Left ventricle myocardium inferior (tissue), 1 donor: ENCODE results near the gene TOPAZ1. TPM values are rescaled to one million over a fixed set of nuclear protein-coding genes. Genes with fewer than 3 reads are reported as not detected.

Experiments used
- DNase-seq: peaks from one replicate; pipeline ENCODE4 v3.0.0-alpha.2; 2020
- H3K27ac ChIP-seq: fragments of 200-600 bp; replicated peaks from 2 replicates; pipeline ENCODE4 v1.8.0; 2021
- H3K27me3 ChIP-seq: fragments of 200-600 bp; 2 replicates; pipeline ENCODE4 v1.8.0; 2021; ENCODE audit warnings: low read depth
- H3K36me3 ChIP-seq: fragments of 200-600 bp; 2 replicates; pipeline ENCODE4 v1.8.0; 2021
- H3K4me1 ChIP-seq: fragments of 200-600 bp; 2 replicates; pipeline ENCODE4 v1.8.0; 2021
- H3K4me3 ChIP-seq: fragments of 200-600 bp; 2 replicates; pipeline ENCODE4 v1.8.0; 2021; ENCODE audit warnings: mild to moderate bottlenecking, moderate library complexity
- H3K9me3 ChIP-seq: fragments of 200-600 bp; replicated peaks from 2 replicates; pipeline ENCODE4 v1.8.0; 2021
- intact Hi-C: fragments of 100-400 bp; cut with micrococcal nuclease; formaldehyde crosslinking; loops from one replicate; pipeline ENCODE4 v1.11.0; 2022
- total RNA-seq: library from RNA; stranded (reverse); fragmentation: NEBNext Ultra II Directional; extraction: Animal tissue kit (Norgen Biotek cat#: 25700); gene quantifications from one replicate; pipeline ENCODE4 v1.2.1, GENCODE V29; 2021
- TF ChIP-seq, protein P1 (sequence below): fragments of 200-600 bp; IDR thresholded peaks from 2 replicates; pipeline ENCODE4 v1.8.0; 2021; ENCODE audit warnings: antibody characterized with exemption, mild to moderate bottlenecking, borderline replicate concordance
- donor health status: DM: no; HTN: yes; CAD: no; lungs with severe emphysema.

Gene TOPAZ1
- total RNA-seq, 1 donor from 2014 or later: not detected

DNA sequence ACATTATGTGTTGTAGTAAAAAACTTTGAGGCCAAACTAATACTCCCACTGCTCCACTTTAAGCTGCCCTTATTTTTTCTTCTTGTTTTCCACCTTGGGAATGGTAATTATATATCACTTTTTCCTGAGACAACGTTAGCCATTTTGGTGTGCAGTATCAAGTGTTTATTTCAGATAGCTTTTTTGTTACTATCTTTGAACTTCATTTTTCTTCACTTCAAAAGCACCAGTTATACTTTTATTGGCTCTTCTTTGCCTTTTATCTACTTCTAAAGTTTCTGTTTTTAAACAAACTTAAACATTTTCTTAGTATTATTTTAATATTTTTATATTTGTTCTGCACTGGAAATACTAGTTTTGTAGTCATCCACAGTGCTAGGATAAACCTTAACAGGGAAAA lies 6.5 kb downstream of the TOPAZ1 start:
- Histone ChIP-seq H3K4me1 (no peaks in the 10 kb centered on the region), H3K4me3 (no peak overlapping the region), H3K9me3 (peaks cover 26% of the 10 kb centered on the region), H3K27me3 (peaks cover 20% of the 10 kb centered on the region), H3K27ac (no peak overlapping the region), H3K36me3 (no peaks in the 10 kb centered on the region)
- intact Hi-C loops: no loop called here
- no peak for DNase-seq
- TF ChIP-seq, protein P1, sequence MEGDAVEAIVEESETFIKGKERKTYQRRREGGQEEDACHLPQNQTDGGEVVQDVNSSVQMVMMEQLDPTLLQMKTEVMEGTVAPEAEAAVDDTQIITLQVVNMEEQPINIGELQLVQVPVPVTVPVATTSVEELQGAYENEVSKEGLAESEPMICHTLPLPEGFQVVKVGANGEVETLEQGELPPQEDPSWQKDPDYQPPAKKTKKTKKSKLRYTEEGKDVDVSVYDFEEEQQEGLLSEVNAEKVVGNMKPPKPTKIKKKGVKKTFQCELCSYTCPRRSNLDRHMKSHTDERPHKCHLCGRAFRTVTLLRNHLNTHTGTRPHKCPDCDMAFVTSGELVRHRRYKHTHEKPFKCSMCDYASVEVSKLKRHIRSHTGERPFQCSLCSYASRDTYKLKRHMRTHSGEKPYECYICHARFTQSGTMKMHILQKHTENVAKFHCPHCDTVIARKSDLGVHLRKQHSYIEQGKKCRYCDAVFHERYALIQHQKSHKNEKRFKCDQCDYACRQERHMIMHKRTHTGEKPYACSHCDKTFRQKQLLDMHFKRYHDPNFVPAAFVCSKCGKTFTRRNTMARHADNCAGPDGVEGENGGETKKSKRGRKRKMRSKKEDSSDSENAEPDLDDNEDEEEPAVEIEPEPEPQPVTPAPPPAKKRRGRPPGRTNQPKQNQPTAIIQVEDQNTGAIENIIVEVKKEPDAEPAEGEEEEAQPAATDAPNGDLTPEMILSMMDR: no peak

DNA sequence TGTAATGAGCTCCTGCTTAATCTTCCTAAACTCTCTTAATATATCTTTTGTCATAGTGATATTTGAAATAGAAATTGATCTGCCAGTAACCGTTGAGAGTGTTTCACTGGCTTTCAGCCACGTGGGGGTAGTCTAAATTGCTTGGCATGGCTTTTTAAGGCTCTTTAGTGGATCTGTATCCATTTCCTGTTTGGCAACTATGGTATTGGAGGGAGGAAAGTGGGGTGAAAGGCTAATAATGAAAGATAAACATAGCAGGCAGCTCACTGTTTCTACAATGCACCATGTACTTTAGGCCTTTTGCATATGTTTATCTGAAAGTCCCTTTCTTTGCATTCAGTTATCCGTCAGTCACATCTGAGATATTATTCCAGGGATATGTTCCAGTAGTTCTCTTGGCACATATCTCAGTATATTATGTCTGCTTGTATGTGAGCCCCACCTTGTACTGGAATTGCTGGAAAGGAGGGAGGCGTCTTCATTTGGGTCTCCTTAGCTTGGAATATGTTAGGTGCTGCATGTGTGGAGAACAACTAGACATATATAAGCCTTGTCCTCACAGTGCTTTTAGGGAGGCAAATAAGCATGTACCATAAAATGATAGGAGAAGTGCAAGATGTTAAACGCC lies 10.8 kb downstream of the TOPAZ1 start:
- no peak for DNase-seq
- Histone ChIP-seq H3K36me3 (no peaks in the 10 kb centered on the region), H3K27ac (no peak overlapping the region), H3K4me1 (no peaks in the 10 kb centered on the region), H3K9me3 (peaks cover 24% of the 10 kb centered on the region), H3K27me3 (peaks cover 9% of the 10 kb centered on the region), H3K4me3 (no peak overlapping the region)
- TF ChIP-seq, protein P1: no peak
- intact Hi-C loops: no loop called here

- no peaks in the 10 kb centered on the region for H3K4me1 ChIP-seq
- no peak for DNase-seq
- intact Hi-C loops: no loop called here
- H3K36me3 ChIP-seq: no peaks in the 10 kb centered on the region
- TF ChIP-seq, protein P1: no peak
- H3K9me3 ChIP-seq: peaks cover 3% of the 10 kb centered on the region
- no peak overlapping the region for H3K27ac ChIP-seq
- no peak overlapping the region for H3K4me3 ChIP-seq
- H3K27me3 ChIP-seq: peaks cover 4% of the 10 kb centered on the region
These were observed 17.7 kb downstream of the TOPAZ1 start for GRCh38 chr3:44259404-44259803.

DNA sequence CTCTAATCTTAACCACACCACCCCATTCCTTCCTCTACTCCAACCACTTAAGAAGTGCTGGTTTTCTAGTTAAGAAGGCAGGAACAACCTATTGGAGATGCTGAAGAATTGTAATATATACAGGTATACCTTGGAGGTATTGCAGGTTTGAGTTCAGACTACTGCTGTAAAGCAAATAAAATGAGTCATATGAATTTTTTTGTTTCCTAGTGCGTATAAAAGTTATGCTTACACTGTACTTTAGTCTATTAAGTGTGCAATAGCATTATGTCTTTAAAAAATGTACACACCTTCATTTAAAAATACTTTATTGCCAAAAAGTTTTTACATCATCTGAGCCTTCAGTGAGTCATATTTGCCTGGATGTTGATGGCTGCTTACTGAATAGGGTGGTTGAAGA lies 22.5 kb downstream of the TOPAZ1 start:
- Histone ChIP-seq H3K4me3 (no peak overlapping the region), H3K27me3 (peaks cover 4% of the 10 kb centered on the region), H3K27ac (no peak overlapping the region), H3K4me1 (no peaks in the 10 kb centered on the region), H3K36me3 (no peaks in the 10 kb centered on the region), H3K9me3 (peaks cover 3% of the 10 kb centered on the region)
- DNase-seq: no peak
- TF ChIP-seq, protein P1: no peak
- intact Hi-C loops: no loop called here

GRCh38 chr3:44265815-44266214 lies 24.1 kb downstream of the TOPAZ1 start:
- H3K36me3 ChIP-seq: no peaks in the 10 kb centered on the region
- H3K9me3 ChIP-seq: peaks cover 3% of the 10 kb centered on the region
- no peak overlapping the region for H3K4me3 ChIP-seq
- H3K27me3 ChIP-seq: peaks cover 4% of the 10 kb centered on the region
- H3K4me1 ChIP-seq: no peaks in the 10 kb centered on the region
- no peak overlapping the region for H3K27ac ChIP-seq
- TF ChIP-seq, protein P1: no peak
- intact Hi-C loops: no loop called here
- DNase-seq: no peak
